Limb (tissue), 2 donors: ENCODE results near the gene S100A8.
"Not testable (repeated sequence)": the region's sequence is repeated elsewhere in the genome, so short reads cannot be mapped to it uniquely, and the experiment has no call there.

Experiments used
- DNase-seq, 2 donors: peaks; one replicate each; pipeline ENCODE4 v3.0.0-alpha.2; 2016; ENCODE audit errors: extremely low spot score in 2 of 2

The S100A8 gene

DNA sequence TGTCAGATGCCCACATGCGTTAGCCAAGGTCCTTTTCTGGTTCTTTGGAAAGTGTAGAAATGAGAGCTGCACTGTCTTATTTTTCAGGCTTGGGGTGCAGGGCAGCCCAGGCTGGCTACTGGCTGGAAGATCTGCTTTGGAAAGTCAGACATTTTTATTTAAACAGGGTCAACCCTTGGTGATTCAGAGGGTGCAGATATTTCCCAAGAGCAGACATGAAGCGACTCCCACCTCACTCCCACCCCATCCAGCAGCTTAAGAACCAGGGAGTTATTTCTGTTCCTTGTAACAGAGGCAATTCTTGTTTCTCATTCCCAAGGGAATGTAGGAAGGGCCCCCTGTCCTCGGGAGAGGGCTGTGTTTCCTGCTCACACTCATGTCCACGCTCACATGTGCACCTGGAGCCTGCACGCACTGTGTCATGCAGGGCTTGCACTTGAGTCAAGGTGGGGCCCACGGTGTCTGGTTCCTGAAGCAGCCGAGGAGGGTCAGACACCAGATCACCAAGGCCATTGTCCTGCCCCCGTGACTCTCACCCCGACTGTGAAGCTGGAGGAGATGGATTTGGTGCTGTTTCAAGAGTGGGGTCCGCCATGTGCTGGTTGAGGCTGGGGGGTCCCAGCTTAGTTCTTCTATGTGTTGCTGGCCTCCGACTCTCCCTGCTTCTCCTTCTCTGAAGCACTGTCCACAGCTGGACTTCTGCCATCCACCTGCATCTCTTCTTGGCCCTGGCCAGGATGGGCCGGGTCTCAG, 26.4 kb upstream of the S100A8 start:
- no peak for DNase-seq

DNA sequence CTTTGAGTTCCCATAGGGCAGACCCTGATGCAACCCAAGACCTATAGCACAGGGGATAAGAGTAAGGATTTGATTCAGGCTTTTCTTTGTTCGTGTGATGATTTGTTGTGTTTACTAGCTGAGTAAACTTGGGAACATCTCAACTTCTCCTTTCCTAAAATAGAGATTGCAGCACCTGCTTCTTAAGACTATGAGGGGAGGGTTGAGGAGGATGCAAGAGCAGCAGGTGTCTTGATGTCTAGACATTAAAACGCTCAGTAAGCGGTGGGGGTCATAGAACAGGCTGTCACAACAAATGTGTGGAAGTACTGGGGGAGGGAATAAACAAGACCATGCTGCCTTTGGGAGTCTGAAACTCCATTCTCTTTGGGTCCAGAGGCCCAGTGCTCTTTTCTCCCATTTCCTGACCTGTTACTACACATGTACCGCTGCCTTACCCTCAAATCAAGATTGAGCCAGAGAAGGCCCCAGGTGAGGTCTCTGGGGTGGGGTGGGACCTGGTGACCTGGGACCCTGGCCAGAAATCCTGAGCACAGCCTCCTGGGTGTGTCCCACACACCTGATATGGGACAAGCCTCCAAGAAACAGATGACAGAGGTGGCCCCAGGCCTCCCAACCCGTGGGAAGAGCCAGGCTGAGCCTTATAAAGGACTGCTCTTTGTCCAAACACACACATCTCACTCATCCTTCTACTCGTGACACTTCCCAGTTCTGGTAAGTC, 25.1 kb upstream of the S100A8 start, which contains the start of gene S100A7A:
TSS of gene S100A7A (plus strand) at position 671 of the 721 bp plus-strand sequence. CDS start 1,563 bp downstream, outside the sequence.
- no peak for DNase-seq

DNA sequence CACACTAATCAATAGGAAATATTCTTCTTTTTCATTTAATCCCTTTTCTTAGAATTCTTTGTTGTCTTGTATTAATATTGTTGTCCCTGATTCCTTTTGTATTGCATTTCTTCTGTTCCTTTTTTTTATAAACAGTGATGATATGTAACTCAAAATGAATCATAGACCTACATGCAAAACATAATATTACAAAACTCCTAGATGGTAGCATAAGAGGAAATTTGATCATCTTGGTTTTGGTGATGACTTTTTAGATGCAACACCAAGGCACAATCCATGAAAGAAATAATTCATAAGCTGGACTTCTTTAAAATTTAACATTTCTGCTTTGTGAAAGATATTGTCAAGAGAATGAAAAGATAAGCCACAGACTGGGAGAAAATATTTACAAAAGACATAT, 23.1 kb upstream of the S100A8 start:
- not testable (repeated sequence) for DNase-seq

DNA sequence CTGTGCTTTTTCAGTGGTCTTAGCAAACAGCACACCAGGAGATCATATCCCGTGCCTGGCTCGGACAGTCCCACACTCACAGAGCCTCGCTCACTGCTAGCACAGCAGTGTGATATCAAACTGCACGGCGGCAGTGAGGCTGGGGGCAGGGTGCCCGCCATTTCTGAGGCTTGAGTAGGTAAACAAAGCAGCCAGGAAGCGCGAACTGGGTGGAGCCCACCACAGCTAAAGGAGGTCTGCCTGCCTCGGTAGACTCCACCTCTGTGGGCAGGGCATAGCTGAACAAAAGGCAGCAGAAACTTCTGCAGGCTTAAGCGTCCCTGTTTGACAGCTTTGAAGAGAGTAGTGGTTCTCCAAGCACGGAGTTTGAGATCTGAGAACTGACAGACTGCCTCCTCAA, 16.4 kb upstream of the S100A8 start:
- not testable (repeated sequence) for DNase-seq

DNA sequence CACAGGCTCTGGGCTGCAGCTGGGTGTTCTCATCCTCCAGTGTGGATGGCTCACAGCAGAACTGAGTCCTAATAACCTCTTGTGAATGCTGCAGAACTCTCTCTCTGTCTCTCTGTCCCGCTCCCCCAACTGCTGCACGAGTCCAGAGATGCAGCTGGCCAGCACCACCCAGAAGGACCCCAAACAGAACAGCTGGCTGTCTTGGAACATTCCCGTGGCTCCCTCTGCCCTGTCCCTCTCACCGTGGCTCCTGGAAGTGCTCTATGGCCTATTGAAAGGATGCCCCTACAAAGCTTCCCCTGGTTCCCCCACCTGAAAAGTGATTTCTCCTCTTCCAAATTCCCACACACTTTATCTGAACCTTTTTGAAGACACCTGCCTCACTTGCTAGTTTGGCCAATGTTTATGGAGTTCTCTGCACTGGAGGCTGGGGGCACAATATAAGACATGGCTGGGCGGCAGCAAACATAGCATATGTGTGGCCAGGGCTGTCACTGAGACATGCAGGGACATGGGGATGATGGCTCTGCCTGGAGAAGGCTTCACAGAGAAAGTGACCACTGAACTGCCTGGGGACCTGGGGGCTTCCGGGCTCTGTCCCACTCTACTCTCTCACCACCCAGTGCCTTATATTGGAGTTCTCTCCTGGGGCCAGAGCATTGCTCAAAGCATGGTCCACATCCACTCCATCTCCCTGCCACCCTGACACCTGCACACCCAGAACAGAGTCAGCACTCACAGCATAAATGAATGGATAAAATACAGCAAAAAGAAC, 15.1 kb upstream of the S100A8 start:
- not testable (repeated sequence) for DNase-seq

DNA sequence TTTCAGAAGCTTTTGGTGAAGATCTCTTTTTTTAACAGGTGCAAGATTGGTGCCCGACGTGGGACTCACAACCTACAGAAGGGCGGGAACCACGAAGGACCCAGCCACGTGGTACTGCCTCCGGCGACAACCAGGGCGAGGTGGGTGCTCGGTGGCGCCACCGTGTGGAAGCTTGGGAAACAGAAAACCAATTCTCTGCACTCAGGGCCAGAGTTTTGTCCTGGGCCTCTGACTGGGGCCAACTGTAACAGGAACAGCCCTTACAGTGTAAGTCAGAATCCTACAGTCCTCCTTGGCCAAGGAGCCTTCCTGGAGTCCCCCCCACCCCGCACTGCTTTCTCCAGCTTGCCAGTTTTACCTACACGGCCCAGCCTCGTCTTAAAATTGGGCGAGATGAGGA, 13.9 kb upstream of the S100A8 start:
- no peak for DNase-seq

DNA sequence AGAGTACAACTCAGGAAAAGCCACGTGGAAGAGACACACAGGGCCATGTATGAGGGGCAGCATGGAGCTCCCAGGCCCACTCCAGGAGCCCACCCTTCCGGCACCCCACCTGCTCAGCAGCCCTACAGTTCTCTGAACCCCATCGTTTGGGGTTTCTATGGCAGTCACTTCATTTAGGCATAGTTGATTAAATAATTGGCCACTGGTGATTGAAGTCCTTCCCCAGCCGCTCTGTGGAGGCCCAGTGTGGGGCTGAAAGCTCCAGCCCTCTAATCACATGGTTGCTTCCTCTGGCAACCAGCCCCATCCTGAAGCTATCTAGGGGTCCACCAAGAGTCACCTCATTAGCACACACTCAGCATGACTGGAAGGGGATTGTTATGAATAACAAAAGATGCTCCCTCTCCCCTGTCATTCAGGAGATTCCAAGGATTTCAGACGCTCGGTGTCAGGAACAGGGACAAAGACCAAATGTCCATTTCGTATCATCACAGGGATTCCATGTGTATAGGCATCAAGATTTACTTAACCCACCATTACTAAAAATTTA, 13.3 kb upstream of the S100A8 start:
- no peak for DNase-seq

DNA sequence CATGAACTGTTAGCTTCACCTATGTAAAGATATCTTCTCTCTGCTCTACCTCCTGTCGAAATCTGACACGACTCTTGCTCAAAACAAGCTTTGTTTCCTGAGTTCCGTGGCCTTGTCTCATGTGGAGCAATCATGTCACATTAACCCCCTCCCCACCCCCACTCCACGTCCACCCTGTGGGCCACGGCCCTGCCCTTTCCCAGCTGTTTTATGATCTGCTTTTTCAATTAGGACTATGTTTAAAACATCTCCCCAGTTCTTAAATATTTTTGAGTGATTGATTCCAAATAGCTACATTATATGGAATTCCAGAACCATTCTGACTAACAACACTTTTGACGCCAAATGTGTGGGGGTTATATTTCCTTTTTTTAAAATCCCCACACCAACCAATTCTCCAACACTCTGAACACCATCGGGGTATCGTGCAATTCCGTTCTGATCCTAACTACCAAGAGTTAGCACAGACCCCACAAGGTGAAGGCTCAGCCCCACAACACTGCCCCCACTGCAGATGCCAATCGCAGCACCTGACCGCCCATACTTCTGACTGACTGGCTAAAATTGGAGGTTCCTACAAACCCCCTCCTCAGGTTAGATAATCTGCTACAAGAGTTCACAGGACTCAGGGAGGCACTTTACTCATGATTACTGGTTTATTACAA, 12.7 kb upstream of the S100A8 start:
- DNase-seq, result no peak

DNA sequence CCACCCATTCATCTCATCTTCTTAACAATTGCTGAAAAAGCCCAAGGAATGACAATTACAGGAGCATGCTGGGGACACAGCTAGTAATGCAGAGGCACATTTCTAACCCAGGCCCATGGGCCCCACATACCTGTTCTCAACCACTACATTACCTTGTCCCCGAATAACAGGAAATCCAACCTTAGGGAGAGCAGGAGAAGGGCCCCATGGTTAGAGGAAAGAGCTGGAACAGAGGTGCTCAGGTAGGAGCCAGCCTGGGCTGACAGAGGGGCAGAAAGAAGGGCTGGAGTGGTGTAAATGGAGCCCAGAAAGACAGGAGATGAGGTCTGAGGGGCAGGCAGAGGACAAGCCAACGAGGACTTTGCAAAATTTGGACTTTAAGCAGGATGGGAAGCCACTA, 11.4 kb upstream of the S100A8 start:
- no peak for DNase-seq

DNA sequence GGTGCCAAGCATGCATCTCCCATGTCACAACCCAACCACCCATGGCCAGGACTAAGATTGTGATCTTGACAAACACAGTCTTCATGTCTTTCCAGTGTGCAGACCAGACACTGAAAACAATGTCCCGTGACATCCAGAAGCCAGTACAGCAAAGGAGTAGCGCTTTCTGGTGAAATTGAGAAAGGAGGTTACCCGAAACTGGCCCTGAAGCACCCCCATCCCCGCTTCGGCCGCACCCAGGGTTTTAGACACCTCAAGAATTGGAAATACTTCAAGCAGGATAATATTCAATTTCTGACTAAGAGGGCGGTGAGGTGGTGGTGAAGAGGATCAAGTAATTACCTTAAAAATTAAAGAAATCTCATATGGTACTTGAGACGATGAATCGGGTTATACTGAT, 10.6 kb upstream of the S100A8 start:
- no peak for DNase-seq

DNA sequence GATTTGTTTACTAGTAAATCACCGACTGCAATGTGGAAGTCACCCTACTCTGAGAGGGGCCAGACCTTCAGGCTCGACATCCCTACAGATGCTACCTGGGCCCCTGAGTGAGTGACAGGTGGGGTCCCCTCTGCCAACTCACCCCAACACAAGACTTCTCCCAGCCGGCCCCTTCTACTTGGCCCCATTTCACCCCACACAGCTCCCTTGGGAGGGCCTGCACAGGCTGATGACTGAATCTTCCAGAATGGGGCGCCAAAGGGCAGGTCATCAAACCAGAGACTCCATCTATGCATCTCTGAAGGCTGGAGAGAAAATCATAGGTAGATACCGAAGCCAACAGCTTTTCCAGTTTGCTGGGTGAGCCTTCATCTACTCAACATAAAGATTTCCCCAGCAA, 9.4 kb upstream of the S100A8 start:
- DNase-seq, result no peak

DNA sequence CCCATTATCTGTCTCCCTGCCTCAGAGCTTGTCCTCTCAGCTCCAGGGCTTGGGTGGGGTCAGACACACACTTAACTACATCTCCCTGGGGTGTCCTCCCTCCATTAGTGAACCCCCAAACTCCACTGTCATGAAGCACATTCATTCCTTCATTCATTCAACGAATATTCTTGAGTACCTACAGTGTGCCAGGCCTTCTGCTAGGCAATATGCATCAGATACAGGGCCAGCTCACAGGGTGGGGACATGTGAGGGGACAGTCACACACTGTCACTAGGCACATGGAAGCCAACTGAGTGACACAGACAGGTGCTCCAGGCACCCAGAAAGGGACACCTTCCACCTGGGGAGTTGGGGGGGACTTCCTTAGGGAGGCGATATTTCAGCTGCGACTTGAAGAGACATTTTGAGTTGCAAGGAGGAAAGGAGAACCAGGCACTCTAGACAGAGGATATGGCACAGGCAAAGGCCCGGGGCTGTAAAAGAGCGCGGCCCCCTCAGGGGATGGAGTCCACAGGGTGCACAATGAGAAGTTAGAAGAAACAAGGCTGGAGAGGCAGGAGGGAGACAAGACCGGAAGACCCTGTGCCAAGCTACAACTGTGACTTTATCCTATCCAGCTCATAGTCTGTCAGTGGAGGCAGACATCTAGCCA, 8.7 kb upstream of the S100A8 start:
- no peak for DNase-seq

DNA sequence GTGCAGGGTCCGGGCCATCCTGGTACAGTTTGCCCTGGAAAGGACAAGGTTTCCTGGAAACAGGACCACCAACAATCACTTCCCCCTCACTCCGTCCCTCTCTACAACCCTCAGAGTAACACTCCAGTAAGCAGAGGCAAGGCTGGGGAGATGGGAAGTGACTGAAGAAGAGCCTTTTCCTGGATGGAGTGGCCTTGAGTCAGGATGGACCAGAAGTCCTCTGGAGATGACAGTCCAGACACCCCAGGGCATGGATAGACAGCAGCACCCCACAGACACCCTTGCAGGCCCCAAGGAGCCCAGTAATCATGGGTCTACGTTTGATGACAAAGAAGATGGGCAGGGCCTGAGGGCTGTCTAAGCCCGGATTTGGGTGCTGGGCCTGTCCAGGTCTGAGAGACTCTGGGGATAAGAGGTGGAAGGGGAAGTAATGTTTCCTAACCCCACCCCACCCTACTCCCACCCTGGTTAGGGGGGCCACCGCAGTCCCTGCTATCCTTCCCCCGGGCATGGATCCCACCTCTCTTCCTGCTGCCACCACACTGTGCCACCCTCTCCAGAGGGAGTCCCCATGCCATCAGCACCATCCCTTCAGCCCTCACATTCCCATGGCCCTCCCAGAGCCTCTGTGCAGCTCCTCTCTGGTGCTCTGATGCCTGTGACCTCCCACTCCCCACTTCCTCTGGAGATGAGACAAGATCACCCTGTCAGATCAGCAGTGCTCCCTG, 7.2 kb upstream of the S100A8 start:
- no peak for DNase-seq

DNA sequence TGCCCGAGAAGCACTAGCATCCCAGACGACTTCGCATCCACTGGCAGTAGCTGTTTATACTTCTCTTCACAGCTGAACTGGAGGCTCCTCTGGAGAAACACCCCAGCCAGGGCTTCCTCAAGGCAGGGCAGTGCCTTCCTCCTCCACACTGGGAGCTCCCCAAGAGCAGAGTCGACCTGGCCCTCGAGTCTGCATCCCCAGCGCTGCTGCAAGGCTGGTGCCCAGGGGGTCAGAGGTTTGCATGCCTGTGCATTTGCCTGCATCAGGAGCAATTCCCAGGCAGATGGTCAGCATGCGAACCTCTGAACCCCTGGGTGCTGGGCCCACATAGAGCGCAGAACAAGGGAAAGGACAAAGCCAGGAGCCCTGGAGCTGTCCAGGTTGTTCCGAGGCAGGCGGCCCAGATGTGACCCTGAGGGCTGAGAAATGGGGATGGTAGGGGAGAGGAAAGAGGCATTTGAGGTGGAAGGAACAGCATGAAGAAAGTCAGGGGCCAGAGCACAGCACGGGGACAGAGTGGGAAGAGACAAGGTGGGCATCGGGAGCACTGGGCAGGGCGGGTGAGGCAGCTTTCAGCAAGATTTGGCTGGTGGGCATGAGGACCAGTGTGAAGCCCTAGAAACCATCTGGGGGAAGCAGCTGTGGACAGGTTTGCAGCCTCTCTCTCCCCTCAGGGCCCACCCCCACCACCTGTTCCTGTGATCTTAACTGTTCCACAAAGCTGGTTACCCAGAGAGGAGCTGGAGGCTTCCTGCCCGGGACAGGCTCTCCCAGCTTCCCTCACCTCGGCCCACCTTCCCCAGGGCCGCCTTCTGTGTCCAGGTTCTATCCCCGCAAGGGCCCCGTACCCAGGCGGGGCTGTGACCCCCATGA, 6.4 kb upstream of the S100A8 start:
- no peak for DNase-seq

DNA sequence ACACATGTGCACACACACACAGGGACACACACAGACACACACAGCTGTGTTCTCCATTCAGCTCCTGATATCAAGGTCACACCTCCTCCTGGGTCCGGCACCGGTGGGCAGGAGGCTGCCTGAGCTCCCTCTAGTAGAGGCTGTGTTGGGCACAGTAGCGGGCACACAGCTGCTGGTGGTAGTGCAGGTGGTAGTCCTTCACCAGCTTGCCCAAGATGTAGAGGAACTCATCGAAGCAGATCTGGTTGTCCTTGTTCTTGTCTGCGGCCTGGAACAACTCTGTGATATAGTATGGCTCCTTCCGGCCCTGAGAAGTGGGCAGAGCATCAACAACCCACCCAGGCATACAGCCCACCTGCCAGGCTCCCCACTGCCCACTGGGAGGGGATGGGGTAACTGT, 5.6 kb upstream of the S100A8 start:
- DNase-seq, result no peak

DNA sequence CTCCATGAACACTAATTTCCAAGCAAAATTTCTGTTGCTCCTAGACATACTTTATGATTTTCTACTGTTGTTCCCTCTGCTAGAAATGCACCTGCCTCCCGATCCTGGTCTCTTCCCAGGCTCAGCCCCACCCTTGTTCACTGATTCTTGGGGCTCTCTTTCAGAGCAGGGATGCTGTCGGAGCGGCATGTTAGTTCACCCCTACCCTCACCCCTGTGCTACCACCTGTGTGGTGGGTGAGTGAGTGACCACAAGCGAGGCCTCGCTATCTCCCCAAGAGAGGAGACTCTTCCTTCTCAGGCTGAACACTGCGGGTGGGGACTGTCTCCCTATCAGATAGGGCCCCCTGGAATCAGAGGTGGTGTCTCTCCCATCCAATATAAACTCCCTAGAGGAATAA, 4.9 kb upstream of the S100A8 start:
- DNase-seq, result no peak

DNA sequence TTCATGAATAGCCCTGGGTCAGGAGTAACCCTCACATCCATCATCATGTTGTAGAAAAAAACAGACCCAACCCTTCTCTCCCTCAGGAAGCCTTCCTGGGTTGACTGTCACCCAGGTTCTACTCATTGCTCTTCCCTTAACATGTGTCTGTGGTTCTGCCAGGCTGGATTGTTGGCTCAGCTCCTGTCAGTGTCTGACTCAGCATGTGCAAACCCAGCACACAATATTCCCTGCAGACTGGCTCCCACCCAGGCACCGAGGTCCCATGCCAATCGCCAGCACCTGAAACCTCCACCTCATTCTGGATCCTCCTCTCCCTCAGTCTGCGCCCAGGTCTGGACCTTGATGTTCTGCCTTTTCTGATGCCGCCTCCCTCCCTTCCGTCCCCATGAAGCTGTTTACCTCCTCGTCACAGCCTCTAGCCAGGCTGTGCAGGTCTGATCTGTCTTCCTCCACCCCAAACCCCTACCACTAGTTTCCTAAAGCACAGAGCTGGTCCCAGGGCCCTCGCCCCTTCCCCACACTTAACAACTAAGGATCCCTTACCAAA, 4.3 kb upstream of the S100A8 start:
- no peak for DNase-seq

DNA sequence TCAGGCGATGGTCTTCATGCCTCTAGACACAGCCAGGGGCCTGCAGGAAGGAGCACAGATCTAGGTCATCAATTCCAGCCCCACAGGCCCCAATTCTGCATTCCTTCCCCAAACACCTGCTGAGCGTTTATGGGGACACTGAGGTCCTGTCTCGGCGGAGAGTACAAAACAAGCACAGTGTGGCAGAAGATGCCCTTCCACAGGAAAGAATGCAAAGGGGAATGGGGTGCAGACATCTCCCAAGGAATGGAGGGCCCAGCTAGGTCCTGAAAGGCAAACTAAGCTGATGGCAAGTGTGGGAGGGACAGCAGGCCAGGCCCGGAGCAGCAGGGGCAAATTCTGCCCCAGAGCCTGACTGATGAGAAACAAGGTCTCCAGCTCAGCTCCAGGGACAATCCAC, 3.5 kb upstream of the S100A8 start:
- no peak for DNase-seq

DNA sequence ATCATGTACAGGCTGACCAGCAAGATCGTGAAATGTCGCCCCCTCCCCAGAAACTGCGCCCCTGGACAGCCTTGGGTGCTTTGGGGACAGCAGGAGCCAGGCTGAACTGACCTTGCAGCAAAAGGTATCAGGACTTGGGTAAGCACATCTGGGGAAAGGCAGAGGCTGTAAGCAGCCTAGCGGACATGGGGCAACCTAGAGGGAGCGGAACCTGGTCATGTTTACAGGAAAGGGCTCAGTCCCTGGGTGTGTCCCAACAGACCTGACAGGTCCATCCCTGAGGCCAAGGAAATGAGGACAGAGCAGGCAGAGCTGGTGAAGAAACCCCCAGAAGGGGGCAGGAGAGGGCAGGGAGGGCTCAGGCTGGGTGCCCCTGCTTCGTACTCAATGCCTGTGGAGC, 3.1 kb upstream of the S100A8 start:
- DNase-seq, result no peak
